ENCODE data around the gene LEKR1.
"Not testable (repeated sequence)": the region's sequence is repeated elsewhere in the genome, so short reads cannot be mapped to it uniquely, and the experiment has no call there.

LEKR1 gene

GRCh38 chr3:156902916-156903315 is 76.8 kb downstream of the LEKR1 start:
- no peak for DNase-seq (ENCODE audit: low read depth, low spot score)

GRCh38 chr3:156906275-156906674 is 80.1 kb downstream of the LEKR1 start:
- no peak for DNase-seq (ENCODE audit: low read depth, low spot score)

- no peak for DNase-seq (ENCODE audit: low read depth, low spot score)
Observed at GRCh38 chr3:156908398-156908797, 82.2 kb downstream of the LEKR1 start.

GRCh38 chr3:156910022-156910421 is 83.9 kb downstream of the LEKR1 start:
- DNase-seq (ENCODE audit: low read depth, low spot score), result no peak

- DNase-seq (ENCODE audit: low read depth, low spot score), result not testable (repeated sequence)
Observed at GRCh38 chr3:156910831-156911230, 84.7 kb downstream of the LEKR1 start.

- DNase-seq (ENCODE audit: low read depth, low spot score), result not testable (repeated sequence)
Observed at GRCh38 chr3:156914300-156914699, 88.1 kb downstream of the LEKR1 start.

GRCh38 chr3:156915372-156915771 is 89.2 kb downstream of the LEKR1 start:
- DNase-seq (ENCODE audit: low read depth, low spot score), result no peak

DNA sequence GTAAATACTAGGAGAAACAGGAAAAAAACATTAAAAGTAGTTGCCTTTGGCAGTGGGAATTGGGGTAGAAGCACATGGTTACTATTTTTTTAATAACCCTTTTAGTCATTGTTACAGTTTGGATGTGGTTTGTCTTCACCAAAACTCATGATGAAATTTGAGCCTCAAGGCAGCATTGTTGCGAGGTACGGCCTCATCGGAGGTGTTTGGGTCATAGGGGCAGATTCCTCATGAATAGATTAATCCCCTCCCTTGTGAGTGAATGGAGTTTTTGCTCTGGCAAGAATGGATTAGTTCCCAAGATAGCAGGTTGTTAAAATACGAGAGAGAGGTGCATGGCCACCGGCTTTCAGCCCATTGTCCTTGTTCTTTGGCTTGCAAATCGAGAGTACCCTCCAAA is 92.6 kb downstream of the LEKR1 start:
- no peak for DNase-seq (ENCODE audit: low read depth, low spot score)

- DNase-seq (ENCODE audit: low read depth, low spot score), result no peak
Observed at GRCh38 chr3:156919818-156920217, 93.7 kb downstream of the LEKR1 start.

GRCh38 chr3:156920399-156920798 is 94.2 kb downstream of the LEKR1 start:
- DNase-seq (ENCODE audit: low read depth, low spot score), result no peak

- no peak for DNase-seq (ENCODE audit: low read depth, low spot score)
Observed at GRCh38 chr3:156923349-156923748, 97.2 kb downstream of the LEKR1 start.

DNA sequence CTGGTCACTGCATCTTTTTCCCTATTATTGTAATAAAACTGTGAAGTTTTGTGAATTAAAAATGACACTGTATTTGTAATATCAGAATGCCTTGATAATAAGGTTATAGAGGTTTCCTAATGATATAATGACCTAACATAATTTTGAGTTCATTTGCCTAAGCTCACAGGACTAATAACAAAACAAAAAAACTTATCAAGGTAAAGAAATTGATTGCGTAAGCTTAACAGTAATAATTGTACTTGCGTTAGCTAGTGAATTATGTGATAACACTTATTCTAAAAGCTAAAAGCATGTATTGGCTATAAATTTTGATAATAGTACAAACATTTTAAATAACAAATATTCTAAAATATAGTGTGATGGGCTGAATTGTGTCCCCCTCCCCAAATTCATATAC is 112.6 kb downstream of the LEKR1 start:
- no peak for DNase-seq (ENCODE audit: low read depth, low spot score)

DNA sequence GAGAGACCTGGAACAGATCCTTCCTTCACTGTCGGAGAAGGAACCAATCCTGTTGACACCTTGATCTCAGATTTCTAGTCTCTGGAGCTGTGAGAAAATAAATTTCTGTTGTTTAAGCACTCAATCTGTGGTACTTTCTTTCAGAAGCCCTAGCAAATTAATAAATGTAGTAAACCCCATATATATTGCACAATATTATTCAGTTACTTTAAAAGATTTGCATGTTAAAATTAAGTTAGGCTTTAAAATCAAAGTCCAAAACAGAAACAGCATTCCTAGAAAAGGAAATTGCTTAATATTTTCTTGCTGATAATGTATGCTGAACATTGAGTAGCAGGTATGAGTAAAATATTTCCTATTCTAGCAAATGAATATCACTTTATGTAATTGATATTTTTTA is 113.2 kb downstream of the LEKR1 start:
- no peak for DNase-seq (ENCODE audit: low read depth, low spot score)

DNA sequence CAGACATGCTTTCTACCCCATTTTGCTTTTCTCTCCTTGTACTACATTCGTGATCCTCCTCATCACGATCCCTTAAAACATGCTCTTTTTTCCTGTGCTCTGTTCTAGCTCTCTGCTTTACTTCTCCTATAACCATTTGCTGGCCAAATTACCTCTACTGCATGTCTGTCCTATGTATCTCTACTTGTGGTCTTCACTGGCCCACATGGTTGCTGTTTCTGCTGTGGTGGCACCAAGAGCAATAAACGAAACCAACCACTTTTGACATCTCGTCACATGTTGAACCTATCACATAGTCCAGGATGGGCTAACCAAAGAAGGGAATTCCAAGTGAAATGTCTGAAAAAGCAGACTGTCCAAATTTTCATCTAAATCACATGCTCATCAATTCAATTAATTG is 115.2 kb downstream of the LEKR1 start:
- DNase-seq (ENCODE audit: low read depth, low spot score), result no peak

DNA sequence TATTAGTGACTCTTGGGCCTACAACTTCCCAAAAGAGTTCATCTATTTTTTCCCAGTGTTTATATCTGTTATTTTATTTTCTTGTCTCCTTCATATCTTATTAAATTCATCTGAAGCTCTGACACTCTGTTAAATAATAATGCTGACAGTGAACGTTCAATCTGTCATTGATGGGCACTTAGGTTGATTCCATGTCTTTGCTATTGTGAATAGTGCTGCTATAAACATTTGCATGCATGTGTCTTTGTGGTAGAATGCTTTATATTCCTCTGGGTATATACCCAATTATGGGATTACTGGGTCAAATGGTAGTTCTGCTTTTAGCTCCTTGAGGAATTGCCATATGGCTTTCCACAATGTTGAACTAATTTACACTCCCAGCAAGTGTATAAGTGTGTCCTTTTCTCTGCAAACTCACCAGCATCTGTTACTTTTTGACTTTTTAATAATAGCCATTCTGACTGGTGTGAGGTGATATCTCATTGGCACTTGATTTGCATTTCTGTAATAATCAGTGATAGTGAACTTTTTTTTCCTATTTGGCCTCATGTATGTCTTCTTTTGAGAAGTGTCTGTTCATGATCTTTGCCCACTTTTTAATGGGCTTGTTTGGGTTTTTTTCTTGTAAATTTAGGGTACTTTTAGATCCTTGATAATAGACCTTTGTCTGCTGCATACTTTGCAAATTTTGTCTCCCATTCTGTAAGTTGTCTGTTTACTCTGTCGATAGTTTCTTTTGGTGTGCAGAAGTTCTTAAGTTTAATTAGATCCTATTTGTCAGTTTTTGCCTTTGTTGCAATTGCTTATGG is 122.5 kb downstream of the LEKR1 start:
- no peak for DNase-seq (ENCODE audit: low read depth, low spot score)

- DNase-seq (ENCODE audit: low read depth, low spot score), result no peak
Observed at GRCh38 chr3:156952011-156952410, 125.9 kb downstream of the LEKR1 start.

DNA sequence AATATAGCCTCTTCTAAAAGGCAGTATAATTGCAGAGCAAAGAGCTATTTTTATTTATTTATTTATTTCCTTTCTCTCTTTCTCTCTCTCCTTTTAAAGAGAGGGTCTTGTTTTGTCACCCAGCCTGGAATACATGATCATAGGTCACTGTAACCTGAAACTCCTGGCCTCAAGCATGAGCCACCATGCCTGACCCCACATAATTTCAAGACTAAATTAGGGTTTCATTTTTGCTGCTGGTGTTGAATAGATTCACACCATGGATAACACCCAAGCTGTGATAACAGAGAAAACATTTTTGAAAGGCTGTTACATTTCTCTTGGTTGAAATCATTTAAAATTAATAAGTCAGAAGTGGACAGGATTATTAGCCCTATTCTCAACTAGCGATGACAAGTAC is 131.6 kb downstream of the LEKR1 start:
- no peak for DNase-seq (ENCODE audit: low read depth, low spot score)

DNA sequence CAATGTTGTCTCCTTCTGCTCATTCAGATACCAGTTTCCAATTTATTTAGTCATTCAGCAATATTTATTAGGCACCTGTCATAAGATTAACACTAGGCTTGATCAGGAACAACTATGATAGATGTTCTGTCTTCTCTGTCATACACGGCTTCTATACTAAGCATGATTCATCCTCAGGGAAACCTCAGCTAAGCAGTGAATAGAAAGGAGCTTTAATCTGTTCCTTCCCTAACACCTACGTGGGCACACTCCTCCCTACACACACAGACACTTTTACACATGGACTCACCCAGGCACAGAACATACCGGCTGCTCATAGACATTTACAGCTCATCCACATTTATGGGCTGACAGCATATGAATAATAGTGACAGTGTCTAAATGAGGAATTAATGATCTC is 136.9 kb downstream of the LEKR1 start:
- DNase-seq (ENCODE audit: low read depth, low spot score), result no peak

DNA sequence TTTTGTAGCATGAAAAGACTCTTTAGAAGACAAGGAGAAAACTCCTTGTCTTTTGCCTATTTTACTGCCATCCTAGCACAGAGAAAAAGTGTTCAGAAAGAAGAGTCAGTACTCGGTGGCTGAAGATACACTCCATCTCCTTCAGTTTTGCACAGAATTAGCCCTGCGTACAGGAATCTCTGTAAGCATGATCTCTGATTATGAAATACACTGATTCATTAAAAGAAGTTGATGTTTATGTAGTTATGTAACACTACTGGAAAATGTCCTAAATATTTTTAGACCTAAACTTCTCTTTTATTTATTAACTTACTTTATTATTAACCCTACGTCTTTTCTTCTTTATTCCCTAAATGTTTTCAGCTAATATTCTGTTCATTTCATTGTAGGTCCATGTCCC is 138.4 kb downstream of the LEKR1 start:
- no peak for DNase-seq (ENCODE audit: low read depth, low spot score)

- DNase-seq (ENCODE audit: low read depth, low spot score), result not testable (repeated sequence)
Observed at GRCh38 chr3:156966349-156966748, 140.2 kb downstream of the LEKR1 start.

- DNase-seq (ENCODE audit: low read depth, low spot score), result no peak
Observed at GRCh38 chr3:156973954-156974353, 147.8 kb downstream of the LEKR1 start.

DNA sequence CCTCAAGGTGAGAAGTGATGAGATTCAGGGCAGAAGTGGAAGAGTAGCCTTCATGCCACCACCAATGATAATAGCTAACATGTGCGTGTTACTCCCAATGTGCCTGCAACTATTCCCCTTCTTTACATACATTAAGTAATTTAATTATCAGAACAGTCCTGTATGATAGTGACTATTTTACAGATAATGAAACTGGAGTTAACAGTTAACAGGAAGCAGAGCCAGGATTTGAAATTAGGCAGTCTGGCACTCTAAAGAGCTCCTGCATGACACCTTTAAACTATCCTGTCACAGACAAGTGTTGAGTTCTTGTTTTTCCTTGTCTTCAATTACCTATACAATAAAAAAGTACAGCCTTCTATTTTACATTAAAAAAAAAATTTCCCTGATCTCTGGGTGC is 148.8 kb downstream of the LEKR1 start:
- no peak for DNase-seq (ENCODE audit: low read depth, low spot score)

DNA sequence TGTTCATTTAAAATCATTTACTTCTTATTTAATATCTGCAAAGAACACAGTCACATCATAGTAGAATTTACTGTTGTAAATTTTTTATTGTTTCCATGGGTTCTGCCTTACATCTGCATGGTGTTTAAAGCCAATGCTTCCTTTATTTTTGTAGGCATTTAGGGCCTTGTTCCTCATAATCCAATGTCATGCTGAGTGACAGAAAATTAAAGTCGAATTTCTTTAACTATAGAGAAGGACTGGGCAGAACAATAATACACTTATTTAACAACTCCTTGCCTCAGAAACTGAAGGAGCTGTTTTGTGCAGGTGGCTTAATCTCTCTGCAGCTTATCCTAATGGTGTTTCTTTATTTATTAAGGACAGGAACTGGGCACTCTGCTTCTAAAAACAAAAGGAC is 149.6 kb downstream of the LEKR1 start:
- no peak for DNase-seq (ENCODE audit: low read depth, low spot score)

- no peak for DNase-seq (ENCODE audit: low read depth, low spot score)
Observed at GRCh38 chr3:156976933-156977332, 150.8 kb downstream of the LEKR1 start.
